K562 (cell line): ENCODE data around the gene EHD2. TPM values are rescaled to one million over a fixed set of nuclear protein-coding genes. Genes with fewer than 3 reads are reported as not detected.

Experiments
- ASH1L ChIP-seq: fragments of 450-650 bp; IDR thresholded peaks from 2 replicates; pipeline ENCODE4 v1.6.1; 2018; ENCODE audit warnings: borderline replicate concordance, mild to moderate bottlenecking, low read depth; ENCODE audit not compliant: partially characterized antibody
- BMI1 ChIP-seq: fragments of 150-350 bp; IDR thresholded peaks from 2 replicates; pipeline ENCODE4 v1.6.1; 2014; ENCODE audit warnings: low read length
- CHCHD3 ChIP-seq: fragments of 250-450 bp; sonication (Bioruptor Pico); IDR thresholded peaks from 2 replicates; pipeline ENCODE4 v2.1.2; 2022; ENCODE audit warnings: mild to moderate bottlenecking
- ELF1 ChIP-seq: fragments of 200-800 bp; sonication (Bioruptor generic); IDR thresholded peaks from 2 replicates; pipeline ENCODE4 v1.6.1; 2016; ENCODE audit warnings: missing genetic modification characterization, missing compliant biosample characterization
- ELF4 ChIP-seq: fragments of 450-650 bp; formaldehyde crosslinking; IDR thresholded peaks from 2 replicates; pipeline ENCODE4 v1.4.0; 2022; ENCODE audit warnings: missing genetic modification characterization
- EWSR1 ChIP-seq: fragments of 450-650 bp; IDR thresholded peaks from 2 replicates; pipeline ENCODE4 v1.6.1; 2018; ENCODE audit warnings: borderline replicate concordance, mild to moderate bottlenecking, low read depth, moderate library complexity; ENCODE audit not compliant: partially characterized antibody
- HLTF ChIP-seq: fragments of 450-650 bp; IDR thresholded peaks from 2 replicates; pipeline ENCODE4 v1.6.1; 2016
- JUN ChIP-seq, 2 experiments: sonication (generic) in 1 of 2; formaldehyde crosslinking in 1 of 2; IDR thresholded peaks; 2 replicates each; pipeline versions ENCODE4 v1.6.1 to v1.8.0; 2012 to 2022; ENCODE audit warnings: borderline replicate concordance in 2 of 2, mild to moderate bottlenecking in 2 of 2, improper control_type of control experiment in 1 of 2, low read depth in 1 of 2, low read length in 1 of 2, missing genetic modification reagents in 1 of 2
- MAFG ChIP-seq: fragments of 450-650 bp; conservative IDR thresholded peaks from 2 replicates; pipeline ENCODE4 v1.6.1; 2016; ENCODE audit warnings: missing genetic modification characterization, missing compliant biosample characterization
- MEF2D ChIP-seq: conservative IDR thresholded peaks from 2 replicates; pipeline ENCODE4 v1.6.1; 2016; ENCODE audit warnings: low read depth, missing genetic modification characterization, missing compliant biosample characterization
- MIER1 ChIP-seq: fragments of 450-650 bp; IDR thresholded peaks from 2 replicates; pipeline ENCODE4 v1.6.1; 2016; ENCODE audit warnings: antibody characterized with exemption, mild to moderate bottlenecking, low read depth
- MTA3 ChIP-seq: fragments of 450-650 bp; formaldehyde crosslinking; IDR thresholded peaks from 2 replicates; pipeline ENCODE4 v1.6.1; 2017; ENCODE audit warnings: mild to moderate bottlenecking, borderline replicate concordance
- NCOA6 ChIP-seq: fragments of 450-650 bp; IDR thresholded peaks from 2 replicates; pipeline ENCODE4 v1.6.1; 2017; ENCODE audit warnings: mild to moderate bottlenecking
- NFE2 ChIP-seq: IDR thresholded peaks from 2 replicates; pipeline ENCODE4 v1.6.1; 2014; ENCODE audit warnings: antibody characterized with exemption, low read depth
- RFX1 ChIP-seq: fragments of 450-650 bp; IDR thresholded peaks from 2 replicates; pipeline ENCODE4 v1.6.1; 2016; ENCODE audit warnings: mild to moderate bottlenecking, moderate library complexity
- SAP30 ChIP-seq: fragments of 200-600 bp; sonication (generic); IDR thresholded peaks from 2 replicates; pipeline ENCODE4 v1.6.1; 2012; ENCODE audit warnings: borderline replicate concordance, low read depth, mild to moderate bottlenecking, moderate library complexity, low read length, control low read depth, inconsistent platforms; ENCODE audit not compliant: insufficient read depth, poor library complexity, severe bottlenecking
- TBL1XR1 ChIP-seq, 2 experiments: IDR thresholded peaks; 2 replicates each; pipeline ENCODE4 v1.6.1; 2012; ENCODE audit warnings: improper control_type of control experiment in 2 of 2, low read length in 2 of 2, mild to moderate bottlenecking in 1 of 2
- XRCC4 ChIP-seq: IDR thresholded peaks from one replicate; pipeline ENCODE4 v1.6.1; 2011; ENCODE audit not compliant: insufficient read depth, insufficient read length; ENCODE audit errors: extremely low read depth
- ZFP36 ChIP-seq: fragments of 150-350 bp; IDR thresholded peaks from 2 replicates; pipeline ENCODE4 v1.6.1; 2018; ENCODE audit warnings: low read length, low read depth; ENCODE audit not compliant: partially characterized antibody
- ZNF311 ChIP-seq: fragments of 250-450 bp; sonication (Bioruptor Pico); IDR thresholded peaks from 2 replicates; pipeline ENCODE4 v1.4.0; 2020; ENCODE audit warnings: mild to moderate bottlenecking, moderate library complexity
- ZNF644 ChIP-seq: fragments of 200-800 bp; sonication (Bioruptor generic); IDR thresholded peaks from 2 replicates; pipeline ENCODE4 v1.6.1; 2016; ENCODE audit warnings: low read depth, missing genetic modification characterization, missing compliant biosample characterization
- polyA plus RNA-seq, 8 experiments: library from polyadenylated mRNA; depleted of rRNA in 4 of 8; stranded (reverse) in 5 of 8; unstranded in 3 of 8; fragments of >200 nt; fragmentation: Nextera tagmentation in 2 of 8; fragmentation: Illumina TruSeq in 1 of 8; extraction: Ambion mirVana in 2 of 8; extraction: Trizol in 1 of 8; gene quantifications; 2 replicates each; pipeline versions ENCODE4 v1.2.1 to v1.2.3, GENCODE V29; 2011 to 2014; ENCODE audit warnings: inconsistent platforms in 1 of 8, missing spikeins in 1 of 8
- total RNA-seq, 7 experiments: library from RNA; depleted of rRNA in 6 of 7; stranded (reverse); fragments of >200 nt in 6 of 7; fragmentation: Illumina TruSeq in 2 of 7; extraction: Trizol in 2 of 7; gene quantifications; 2 replicates each; pipeline versions ENCODE4 v1.2.1 to v1.2.3, GENCODE V29; 2011 to 2021; ENCODE audit warnings: low replicate concordance in 1 of 7
- TF ChIP-seq, protein P1 (sequence below): IDR thresholded peaks from 2 replicates; pipeline ENCODE4 v1.6.1; 2016; ENCODE audit warnings: missing genetic modification characterization, missing compliant biosample characterization
- TF ChIP-seq, protein P2 (sequence below): sonication (generic); formaldehyde crosslinking; IDR thresholded peaks from 2 replicates; pipeline ENCODE4 v1.8.1; 2023; ENCODE audit warnings: mild to moderate bottlenecking, missing genetic modification reagents
- TF ChIP-seq, protein P3 (sequence below): fragments of 250-450 bp; sonication (Bioruptor Pico); IDR thresholded peaks from 2 replicates; pipeline ENCODE4 v1.5.1; 2021; ENCODE audit warnings: mild to moderate bottlenecking

Gene EHD2
- total and polyA plus RNA-seq, 9 of the 15 experiments (the other 6 are each of a cell fraction or from before 2014, with no cell fraction given) = 1.7 to 32.2 (median 3.0) TPM

DNA sequence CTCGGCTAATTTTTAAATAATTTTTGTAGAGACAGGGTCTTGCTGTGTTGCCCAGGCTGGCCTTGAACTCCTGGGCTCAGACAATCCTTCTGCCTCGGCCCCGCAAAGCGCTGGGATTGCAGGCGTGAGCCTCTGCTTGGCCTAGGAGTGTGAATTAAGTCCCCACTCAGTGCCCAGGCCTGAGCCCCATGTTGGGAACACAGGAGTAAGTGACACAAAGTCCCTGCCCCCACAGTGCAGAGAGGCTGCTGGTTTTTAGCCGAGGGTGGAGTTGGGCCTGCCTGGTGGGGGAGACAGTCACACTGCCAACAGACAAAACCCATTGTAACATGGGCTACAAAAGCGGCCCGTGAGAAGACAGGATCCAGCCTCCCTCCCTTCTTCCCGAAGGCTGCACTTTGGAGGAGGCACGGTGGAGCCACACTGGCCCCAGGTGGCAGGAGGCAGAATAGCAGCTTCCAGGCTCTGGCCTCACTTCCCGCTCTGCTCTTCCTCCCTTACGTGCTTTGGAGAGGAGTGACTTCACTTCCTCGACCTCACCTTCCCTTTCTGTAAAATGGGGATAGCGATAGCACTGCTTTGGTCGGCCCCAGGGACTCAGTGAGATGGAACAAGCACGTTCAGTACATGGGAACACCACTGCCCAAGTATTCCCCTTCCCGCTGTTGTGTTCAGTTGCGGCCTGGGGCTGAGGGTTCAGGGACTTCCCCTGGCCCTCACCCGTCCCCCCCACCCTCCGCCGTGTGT is 15.2 kb upstream of the EHD2 start (continued):
- no peak for TF ChIP-seq MAFG (tag)
- TF ChIP-seq, protein P1, sequence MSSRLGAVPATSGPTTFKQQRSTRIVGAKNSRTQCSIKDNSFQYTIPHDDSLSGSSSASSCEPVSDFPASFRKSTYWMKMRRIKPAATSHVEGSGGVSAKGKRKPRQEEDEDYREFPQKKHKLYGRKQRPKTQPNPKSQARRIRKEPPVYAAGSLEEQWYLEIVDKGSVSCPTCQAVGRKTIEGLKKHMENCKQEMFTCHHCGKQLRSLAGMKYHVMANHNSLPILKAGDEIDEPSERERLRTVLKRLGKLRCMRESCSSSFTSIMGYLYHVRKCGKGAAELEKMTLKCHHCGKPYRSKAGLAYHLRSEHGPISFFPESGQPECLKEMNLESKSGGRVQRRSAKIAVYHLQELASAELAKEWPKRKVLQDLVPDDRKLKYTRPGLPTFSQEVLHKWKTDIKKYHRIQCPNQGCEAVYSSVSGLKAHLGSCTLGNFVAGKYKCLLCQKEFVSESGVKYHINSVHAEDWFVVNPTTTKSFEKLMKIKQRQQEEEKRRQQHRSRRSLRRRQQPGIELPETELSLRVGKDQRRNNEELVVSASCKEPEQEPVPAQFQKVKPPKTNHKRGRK (tag) = no peak
- TF ChIP-seq RFX1 = no peak
- TF ChIP-seq MEF2D (tag) = no peak
- no peak for TF ChIP-seq ASH1L
- TF ChIP-seq XRCC4 = no peak
- TF ChIP-seq MTA3 = peak; percentile 44; the same call in 1 of the 2 replicates
- TF ChIP-seq EWSR1 = no peak
- no peak for TF ChIP-seq ZFP36
- no peak for TF ChIP-seq ZNF311 (CRISPR knock-in tag)
- no peak for TF ChIP-seq SAP30
- no peak for TF ChIP-seq TBL1XR1 (IDR thresholded peaks at IDR 0.05; ENCODE audit: low read length in 2 of 2)
- TF ChIP-seq MIER1 = no peak
- TF ChIP-seq BMI1 = no peak
- no peak for TF ChIP-seq HLTF
- TF ChIP-seq NFE2 = no peak
- TF ChIP-seq, protein P2, sequence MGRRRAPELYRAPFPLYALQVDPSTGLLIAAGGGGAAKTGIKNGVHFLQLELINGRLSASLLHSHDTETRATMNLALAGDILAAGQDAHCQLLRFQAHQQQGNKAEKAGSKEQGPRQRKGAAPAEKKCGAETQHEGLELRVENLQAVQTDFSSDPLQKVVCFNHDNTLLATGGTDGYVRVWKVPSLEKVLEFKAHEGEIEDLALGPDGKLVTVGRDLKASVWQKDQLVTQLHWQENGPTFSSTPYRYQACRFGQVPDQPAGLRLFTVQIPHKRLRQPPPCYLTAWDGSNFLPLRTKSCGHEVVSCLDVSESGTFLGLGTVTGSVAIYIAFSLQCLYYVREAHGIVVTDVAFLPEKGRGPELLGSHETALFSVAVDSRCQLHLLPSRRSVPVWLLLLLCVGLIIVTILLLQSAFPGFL (CRISPR knock-in tag) = no peak
- TF ChIP-seq ZNF644 (tag) = no peak
- no peak for TF ChIP-seq ELF4 (CRISPR knock-in tag)
- TF ChIP-seq ELF1 = peak; percentile 37; the same call in 1 of the 2 replicates
- TF ChIP-seq, protein P3, sequence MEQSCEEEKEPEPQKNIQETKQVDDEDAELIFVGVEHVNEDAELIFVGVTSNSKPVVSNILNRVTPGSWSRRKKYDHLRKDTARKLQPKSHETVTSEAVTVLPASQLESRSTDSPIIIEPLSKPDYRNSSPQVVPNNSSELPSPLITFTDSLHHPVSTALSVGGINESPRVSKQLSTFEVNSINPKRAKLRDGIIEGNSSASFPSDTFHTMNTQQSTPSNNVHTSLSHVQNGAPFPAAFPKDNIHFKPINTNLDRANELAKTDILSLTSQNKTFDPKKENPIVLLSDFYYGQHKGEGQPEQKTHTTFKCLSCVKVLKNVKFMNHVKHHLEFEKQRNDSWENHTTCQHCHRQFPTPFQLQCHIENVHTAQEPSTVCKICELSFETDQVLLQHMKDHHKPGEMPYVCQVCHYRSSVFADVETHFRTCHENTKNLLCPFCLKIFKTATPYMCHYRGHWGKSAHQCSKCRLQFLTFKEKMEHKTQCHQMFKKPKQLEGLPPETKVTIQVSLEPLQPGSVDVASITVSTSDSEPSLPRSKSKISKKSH (CRISPR knock-in tag) = no peak
- 0 out of 2 replicates have a peak, but pooled peaks have one; percentile 8 for TF ChIP-seq JUN (IDR thresholded peaks at IDR 0.05; ENCODE audit: borderline replicate concordance, low read depth, low read length)
- no peak for TF ChIP-seq JUN (CRISPR knock-in tag; IDR thresholded peaks at IDR 0.05; ENCODE audit: borderline replicate concordance)
- TF ChIP-seq NCOA6 = no peak
- TF ChIP-seq CHCHD3 (CRISPR knock-in tag) = no peak
